Stimulated activated CD8-positive, alpha-beta memory T cell treated with anti-CD3 and anti-CD28 coated beads, Interleukin-12 subunit alpha, Interleukin-12 subunit beta, amount 100 ng/mL, for 24 hours (primary cell): ENCODE results near the gene E2F8.

Experiments
- DNase-seq: peaks from one replicate; pipeline ENCODE4 v3.0.0-alpha.2; 2020; ENCODE audit errors: extremely low read depth

The E2F8 gene

DNA sequence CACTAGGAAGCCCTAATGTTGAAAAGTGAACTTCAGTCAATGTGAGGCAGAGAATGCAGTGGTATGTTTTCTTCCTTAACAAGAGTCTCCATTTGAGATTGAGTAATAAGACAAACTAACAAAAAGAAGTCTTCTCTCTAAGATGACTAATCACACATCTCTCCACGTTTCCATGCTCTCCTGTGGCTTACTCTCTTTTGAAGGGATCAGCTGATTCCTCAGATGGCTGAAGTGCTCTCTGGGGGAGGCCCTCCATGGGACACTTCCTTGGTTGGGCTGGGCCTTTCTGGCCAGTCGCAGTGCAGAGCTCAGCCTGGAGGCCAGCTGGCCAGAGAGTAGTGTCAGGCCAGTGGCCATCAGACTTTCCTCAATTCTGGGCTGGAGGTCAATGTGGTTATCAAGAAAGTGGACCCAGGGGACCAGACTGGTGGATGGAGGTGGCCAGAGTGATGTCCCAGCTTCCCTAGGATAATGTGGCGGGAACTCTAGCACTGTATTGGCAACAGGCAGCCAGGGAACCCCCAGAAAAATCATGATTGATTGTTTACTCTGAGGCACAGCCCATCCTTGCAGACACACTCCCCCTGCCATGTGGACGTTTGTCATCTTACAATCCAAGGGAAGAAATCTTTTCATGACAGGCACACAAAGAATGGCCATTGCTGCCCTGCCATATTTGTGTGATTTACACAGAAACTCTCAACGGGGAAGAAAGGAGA is 53.5 kb downstream of the E2F8 start:
- no peak for DNase-seq

DNA sequence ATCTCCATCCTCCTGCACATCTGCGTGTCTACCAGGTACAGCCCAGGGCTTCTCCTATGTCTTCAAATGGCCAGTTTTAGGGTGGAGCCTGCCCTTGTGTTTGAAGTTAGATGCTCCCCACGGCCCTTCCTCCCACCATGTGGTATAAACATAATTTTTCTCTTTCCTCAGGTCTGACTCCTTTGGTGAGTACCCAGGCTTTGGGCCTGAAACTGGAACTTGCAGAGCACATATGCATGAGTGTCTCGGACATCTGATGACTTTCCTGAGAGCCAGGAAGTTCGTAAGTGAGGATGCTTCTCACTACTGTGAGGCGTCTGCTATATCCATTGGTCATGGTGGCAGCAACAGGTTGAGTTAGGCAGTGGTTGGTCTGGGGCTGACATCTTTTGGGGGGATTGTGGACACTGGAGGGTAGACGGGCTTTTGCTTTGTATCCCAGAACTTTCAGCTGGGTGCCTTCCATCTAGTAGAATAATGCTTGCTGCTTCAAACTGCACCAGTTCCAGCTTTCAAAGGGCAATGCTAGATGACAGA is 55.2 kb downstream of the E2F8 start:
- no peak for DNase-seq

DNA sequence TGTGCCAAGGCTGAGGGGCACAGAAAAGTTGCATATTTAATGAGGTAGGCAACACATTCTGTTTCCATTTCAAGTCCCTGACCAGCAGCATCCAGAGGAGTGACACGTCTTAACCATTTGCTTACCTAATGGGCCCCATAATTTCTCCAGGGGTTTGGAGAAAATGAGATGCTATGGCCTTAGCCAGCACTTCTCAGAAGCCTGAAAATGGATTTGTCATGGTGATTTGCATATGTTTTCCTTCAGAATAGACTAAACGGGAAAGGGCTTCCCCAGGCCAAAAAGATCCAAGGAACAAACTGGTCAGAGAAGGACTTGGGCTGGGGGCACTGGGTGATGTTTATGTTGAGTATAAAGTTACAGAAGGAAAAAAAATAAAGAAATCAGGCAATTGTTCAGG is 55.7 kb downstream of the E2F8 start:
- DNase-seq = no peak

DNA sequence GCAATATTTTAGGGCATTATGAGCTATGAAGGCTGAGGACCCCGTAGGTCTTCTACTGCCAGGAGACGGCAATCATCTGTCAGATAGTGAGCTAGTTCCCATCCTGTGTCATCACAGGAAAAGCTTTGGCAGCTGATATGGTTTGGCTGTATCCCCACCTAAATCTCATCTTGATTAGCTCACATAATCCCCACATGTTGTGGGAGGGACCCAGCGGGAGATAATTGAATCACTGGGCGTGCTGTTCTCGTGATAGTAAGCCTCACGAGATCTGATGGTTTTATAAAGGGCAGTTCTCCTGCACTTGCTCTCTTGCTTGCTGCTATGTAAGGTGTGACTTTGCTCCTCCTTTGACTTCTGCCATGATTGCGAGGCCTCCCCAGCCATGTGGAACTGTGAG is 57.1 kb downstream of the E2F8 start:
- DNase-seq = no peak

DNA sequence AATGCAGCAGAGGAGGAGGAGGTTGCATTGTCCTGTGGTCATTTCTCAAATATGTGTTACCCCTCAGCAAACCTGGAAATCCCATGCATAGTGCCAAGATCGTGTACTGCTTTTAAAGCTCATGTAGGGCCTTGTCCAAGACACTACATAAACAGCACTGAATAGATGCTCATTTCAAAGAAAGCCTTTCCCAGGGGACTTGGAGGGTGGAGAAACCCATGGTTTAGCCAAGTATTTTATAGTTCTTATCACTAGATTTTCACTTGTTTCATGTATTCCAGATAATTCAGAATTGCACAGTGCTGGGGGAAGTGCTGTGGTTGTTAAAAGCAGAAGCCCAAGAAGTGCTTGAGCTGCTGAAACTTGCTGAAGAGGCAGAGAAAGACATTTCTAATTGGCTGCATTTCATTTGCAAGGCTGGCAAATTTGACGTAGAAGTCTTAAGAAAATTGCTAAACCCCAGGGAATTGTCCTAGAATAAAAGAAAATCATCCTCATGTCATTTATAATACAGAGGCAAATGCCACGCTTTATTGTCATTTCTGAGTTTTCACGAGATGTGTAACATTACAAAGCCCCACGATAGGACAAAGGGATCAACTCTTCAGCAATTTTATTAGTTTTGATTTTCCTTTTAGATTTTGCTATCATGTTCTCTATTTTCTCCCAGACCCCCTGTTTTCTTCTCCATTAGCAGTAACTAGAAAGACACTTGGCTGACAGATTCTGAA is 59.0 kb downstream of the E2F8 start:
- no peak for DNase-seq

DNA sequence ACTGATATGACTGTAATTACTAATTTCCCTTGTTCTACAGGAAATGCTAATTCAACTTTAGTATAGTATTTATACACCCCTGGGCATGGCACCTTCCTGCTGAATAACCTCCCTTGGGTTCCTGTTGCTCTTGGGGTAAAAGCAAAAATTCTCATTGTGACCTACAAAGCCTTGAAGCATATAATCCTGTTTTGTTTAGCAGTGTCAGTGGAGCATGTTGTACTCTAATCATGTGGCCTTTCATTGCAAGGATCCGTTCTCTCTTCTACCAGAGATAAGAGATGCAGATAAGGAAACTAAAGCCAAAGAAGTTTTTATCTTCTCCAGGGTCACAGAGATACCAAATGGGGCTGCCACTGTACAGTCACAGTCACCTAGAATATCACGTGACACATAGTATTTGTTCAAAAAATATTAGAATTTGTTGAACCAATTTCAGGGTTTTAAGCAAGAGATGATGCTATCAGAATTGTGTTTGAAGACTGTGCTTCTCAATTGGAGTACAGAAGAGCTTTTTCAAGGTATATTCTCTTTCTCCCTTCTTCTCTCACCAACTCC is 64.0 kb downstream of the E2F8 start:
- no peak for DNase-seq
